ENCODE data around the gene SIRT1.
"Not testable (repeated sequence)": the region's sequence is repeated elsewhere in the genome, so short reads cannot be mapped to it uniquely, and the experiment has no call there.

SIRT1 gene

DNA sequence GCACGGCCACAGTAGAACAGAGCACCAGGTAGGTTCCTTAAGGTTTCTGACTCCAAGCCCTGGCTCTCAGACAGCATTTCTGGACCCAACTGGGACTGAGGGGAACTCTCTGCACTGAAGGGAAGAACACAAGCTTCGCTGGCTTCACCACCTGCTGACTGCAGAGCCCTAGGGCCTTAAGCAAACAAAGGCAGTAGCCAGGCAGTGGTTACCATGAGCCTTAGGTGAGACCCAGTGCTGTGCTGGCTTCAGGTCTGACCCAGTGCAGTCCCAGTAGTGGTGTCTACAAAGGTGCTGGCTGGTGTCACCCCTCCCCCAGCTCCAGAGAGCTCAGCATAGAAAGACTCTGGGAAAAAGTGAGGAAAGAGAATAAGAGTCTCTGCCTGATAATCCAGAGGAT is 59.5 kb downstream of the SIRT1 start:
- Histone ChIP-seq H3K9ac (ENCODE audit: low read depth in 1 of 2, low read length in 2 of 2) (no peak overlapping the region), H3K4me3 (ENCODE audit: low read depth in 1 of 2, low read length in 2 of 2) (no peak overlapping the region), H3K27me3 (ENCODE audit: control insufficient read depth in 1 of 2, insufficient read depth in 2 of 2, low read length in 2 of 2) (no peaks in the 10 kb centered on the region), H3K9me3 (ENCODE audit: control insufficient read depth in 1 of 2, low read length in 2 of 2) (no peaks in the 10 kb centered on the region), H3K27ac (ENCODE audit: low read depth, low read length) (no peak overlapping the region), H3K4me1 (ENCODE audit: control insufficient read depth in 1 of 2, insufficient read depth in 2 of 2, low read length in 2 of 2) (no peaks in the 10 kb centered on the region), H3K36me3 (ENCODE audit: control insufficient read depth in 1 of 2, insufficient read depth in 2 of 2, low read length in 2 of 2) (peaks cover 4 to 23% of the 10 kb centered on the region in 2 donors)

DNA sequence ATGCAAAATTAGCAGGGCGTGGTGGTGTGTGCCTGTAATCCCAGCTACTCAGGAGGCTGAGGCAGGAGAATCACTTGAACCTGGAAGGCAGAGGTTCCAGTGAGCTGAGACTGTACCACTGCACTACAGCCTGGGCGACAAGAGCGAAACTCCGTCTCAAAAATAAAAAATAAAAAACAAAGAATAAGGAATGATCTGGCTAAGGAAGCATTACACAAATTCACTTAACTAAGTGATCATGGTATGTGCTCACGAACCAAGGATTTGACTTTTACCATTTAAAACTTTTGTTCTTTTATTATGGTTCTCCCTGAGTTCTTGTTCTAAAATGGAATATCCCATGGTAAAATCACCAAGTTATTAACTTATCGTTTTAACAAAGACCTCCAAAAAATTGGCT is 71.2 kb downstream of the SIRT1 start:
- no peak overlapping the region for H3K4me3 ChIP-seq (ENCODE audit: low read depth in 1 of 2, low read length in 2 of 2)
- H3K4me1 ChIP-seq (ENCODE audit: control insufficient read depth in 1 of 2, insufficient read depth in 2 of 2, low read length in 2 of 2), result no peaks in the 10 kb centered on the region
- H3K36me3 ChIP-seq (ENCODE audit: control insufficient read depth in 1 of 2, insufficient read depth in 2 of 2, low read length in 2 of 2), result peaks cover 3 to 14% of the 10 kb centered on the region in 2 donors
- H3K9me3 ChIP-seq (ENCODE audit: control insufficient read depth in 1 of 2, low read length in 2 of 2), result no peaks in the 10 kb centered on the region
- no peaks in the 10 kb centered on the region for H3K27me3 ChIP-seq (ENCODE audit: control insufficient read depth in 1 of 2, insufficient read depth in 2 of 2, low read length in 2 of 2)
- no peak overlapping the region for H3K9ac ChIP-seq (ENCODE audit: low read depth in 1 of 2, low read length in 2 of 2)
- no peak overlapping the region for H3K27ac ChIP-seq (ENCODE audit: low read depth, low read length)

DNA sequence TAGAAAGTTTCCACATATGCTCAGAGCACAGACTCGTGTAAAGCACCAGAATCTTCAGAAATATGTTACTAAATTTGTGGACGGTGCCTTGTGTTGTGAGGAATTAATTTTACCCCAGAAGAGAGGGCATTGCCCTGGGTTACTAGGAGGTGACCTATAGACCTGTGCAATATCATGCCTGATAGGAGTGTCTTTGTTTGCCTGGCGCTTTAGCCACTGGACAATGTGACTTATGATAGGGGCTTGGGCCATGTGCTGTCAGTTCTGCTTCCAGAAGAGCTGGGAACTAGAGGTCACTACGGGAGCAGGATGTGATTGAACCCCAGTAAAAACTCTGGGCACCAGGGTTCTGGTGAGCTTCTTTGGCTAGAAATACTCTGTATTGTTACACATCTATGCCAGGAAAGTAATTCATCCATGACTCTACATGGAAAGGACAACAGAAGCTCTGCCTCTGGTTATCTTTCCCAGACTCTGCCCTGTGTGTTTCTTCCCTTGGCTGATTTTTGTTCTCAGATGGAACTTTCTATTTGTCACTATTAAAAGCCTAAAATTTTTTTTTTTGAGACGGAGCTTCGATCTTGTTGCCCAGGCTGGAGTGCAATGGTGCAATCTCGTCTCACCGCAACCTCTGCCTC is 75.5 kb downstream of the SIRT1 start:
- Histone ChIP-seq H3K9ac (ENCODE audit: low read depth in 1 of 2, low read length in 2 of 2) (no peak overlapping the region), H3K4me3 (ENCODE audit: low read depth in 1 of 2, low read length in 2 of 2) (no peak overlapping the region), H3K27me3 (ENCODE audit: control insufficient read depth in 1 of 2, insufficient read depth in 2 of 2, low read length in 2 of 2) (no peaks in the 10 kb centered on the region), H3K36me3 (ENCODE audit: control insufficient read depth in 1 of 2, insufficient read depth in 2 of 2, low read length in 2 of 2) (peaks cover 8 to 9% of the 10 kb centered on the region in 2 donors), H3K4me1 (ENCODE audit: control insufficient read depth in 1 of 2, insufficient read depth in 2 of 2, low read length in 2 of 2) (no peaks in the 10 kb centered on the region), H3K9me3 (ENCODE audit: control insufficient read depth in 1 of 2, low read length in 2 of 2) (no peaks in the 10 kb centered on the region), H3K27ac (ENCODE audit: low read depth, low read length) (no peak overlapping the region)

DNA sequence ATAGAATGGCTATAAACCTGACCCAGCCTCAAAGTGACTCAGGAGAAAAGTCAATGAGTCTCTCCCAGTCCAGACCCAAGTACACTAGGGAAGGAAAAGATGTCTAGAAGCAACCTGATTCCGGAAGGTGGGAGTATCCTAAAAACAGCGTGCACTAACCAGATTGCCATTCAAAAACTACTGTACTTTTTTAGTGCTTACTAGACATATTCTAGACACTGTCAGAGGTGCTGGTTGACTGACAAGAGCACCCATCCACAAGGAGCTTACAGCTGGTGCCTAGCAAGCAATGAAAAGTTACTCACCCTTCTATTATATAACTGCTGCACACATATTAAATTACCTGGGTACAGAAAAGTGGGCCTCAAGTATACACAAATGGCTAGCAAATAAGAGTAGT is 81.0 kb downstream of the SIRT1 start:
- H3K27me3 ChIP-seq (ENCODE audit: control insufficient read depth in 1 of 2, insufficient read depth in 2 of 2, low read length in 2 of 2), result no peaks in the 10 kb centered on the region
- H3K36me3 ChIP-seq (ENCODE audit: control insufficient read depth in 1 of 2, insufficient read depth in 2 of 2, low read length in 2 of 2), result peaks cover 9 to 18% of the 10 kb centered on the region in 2 donors
- no peak overlapping the region for H3K27ac ChIP-seq (ENCODE audit: low read depth, low read length)
- no peak overlapping the region for H3K9ac ChIP-seq (ENCODE audit: low read depth in 1 of 2, low read length in 2 of 2)
- no peak overlapping the region for H3K4me3 ChIP-seq (ENCODE audit: low read depth in 1 of 2, low read length in 2 of 2)
- no peaks in the 10 kb centered on the region for H3K9me3 ChIP-seq (ENCODE audit: control insufficient read depth in 1 of 2, low read length in 2 of 2)
- no peaks in the 10 kb centered on the region for H3K4me1 ChIP-seq (ENCODE audit: control insufficient read depth in 1 of 2, insufficient read depth in 2 of 2, low read length in 2 of 2)

GRCh38 chr10:67966035-67966434 is 81.6 kb downstream of the SIRT1 start:
- not testable (repeated sequence) for H3K27me3 ChIP-seq (ENCODE audit: control insufficient read depth in 1 of 2, insufficient read depth in 2 of 2, low read length in 2 of 2); H3K4me3 ChIP-seq (ENCODE audit: low read depth in 1 of 2, low read length in 2 of 2); H3K27ac ChIP-seq (ENCODE audit: low read depth, low read length); H3K9ac ChIP-seq (ENCODE audit: low read depth in 1 of 2, low read length in 2 of 2); H3K4me1 ChIP-seq (ENCODE audit: control insufficient read depth in 1 of 2, insufficient read depth in 2 of 2, low read length in 2 of 2); H3K9me3 ChIP-seq (ENCODE audit: control insufficient read depth in 1 of 2, low read length in 2 of 2)
- peaks cover 5 to 15% of the 10 kb centered on the region in 2 donors for H3K36me3 ChIP-seq (ENCODE audit: control insufficient read depth in 1 of 2, insufficient read depth in 2 of 2, low read length in 2 of 2)

Data from duodenal mucosa (tissue), 2 donors.